AG08395 (cell line): ENCODE data around the gene TTYH2.
"Not testable (repeated sequence)": the region's sequence is repeated elsewhere in the genome, so short reads cannot be mapped to it uniquely, and the experiment has no call there.

Experiments
- DNase-seq: peaks from one replicate; pipeline ENCODE4 v3.0.0; 2012; ENCODE audit warnings: mixed read lengths, low spot score

The TTYH2 gene

DNA sequence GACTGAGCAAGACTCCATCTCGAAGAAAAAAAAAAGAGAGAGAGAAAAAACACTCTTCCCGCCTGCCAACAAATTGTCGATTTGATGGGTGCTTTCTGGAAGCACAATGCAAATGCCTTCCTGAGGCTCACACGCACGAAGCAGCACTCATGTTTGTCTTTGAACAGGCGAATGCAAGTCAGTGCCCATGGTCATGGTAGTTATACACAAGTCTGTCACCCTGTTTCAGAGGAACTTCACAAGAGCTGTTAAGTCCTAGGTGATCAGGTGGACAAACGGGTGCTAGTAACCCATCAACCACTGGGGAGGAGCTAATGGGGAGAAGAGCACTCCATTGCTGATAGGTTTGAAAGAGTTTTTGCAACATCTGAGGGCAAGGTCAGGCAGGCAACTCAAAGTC, 54.2 kb downstream of the TTYH2 start:
- DNase-seq: no peak

DNA sequence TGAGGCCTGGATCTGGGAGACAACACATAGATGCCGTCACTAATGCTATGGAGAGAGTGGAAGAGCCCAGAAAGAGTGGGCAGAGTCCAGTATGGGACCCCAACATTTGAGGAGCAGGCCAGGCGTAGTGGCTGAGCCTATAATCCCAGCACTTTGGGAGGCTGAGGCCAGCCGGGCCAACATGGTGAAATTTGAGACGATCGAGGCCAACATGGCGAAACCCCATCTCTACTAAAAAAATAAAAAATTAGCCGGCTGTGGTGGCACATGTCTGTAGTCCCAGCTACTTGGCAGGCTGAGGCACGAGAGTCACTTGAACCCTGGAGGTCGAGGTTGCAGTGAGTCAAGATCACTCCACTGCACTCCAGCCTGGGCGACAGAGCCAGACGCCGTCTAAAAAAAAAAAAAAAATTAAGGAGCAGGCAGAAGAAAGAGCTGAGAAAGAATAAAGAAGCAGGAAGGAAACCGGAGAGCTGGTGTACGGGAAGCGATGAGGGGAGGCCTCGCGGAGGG, 54.7 kb downstream of the TTYH2 start:
- no peak for DNase-seq

DNA sequence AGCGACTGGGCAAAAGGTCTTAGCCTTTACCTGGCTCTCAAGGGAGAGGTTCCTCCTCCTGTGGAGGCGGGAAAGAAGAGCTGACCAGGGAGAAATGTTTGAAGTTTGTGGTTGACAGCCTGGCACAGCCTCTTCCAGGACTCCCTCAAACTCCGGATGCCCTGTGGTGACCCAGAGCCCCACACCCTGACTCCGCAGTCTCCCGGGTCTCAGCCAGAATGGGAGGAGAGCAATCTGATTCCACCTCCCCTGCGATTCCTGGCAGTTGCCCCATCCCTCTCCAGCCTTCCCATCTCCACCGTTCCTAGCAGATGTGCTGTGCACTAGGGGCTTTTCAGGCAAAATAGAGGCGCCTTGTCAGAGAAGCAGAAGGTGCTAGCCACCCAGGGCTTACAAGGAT, 55.2 kb downstream of the TTYH2 start:
- no peak for DNase-seq

DNA sequence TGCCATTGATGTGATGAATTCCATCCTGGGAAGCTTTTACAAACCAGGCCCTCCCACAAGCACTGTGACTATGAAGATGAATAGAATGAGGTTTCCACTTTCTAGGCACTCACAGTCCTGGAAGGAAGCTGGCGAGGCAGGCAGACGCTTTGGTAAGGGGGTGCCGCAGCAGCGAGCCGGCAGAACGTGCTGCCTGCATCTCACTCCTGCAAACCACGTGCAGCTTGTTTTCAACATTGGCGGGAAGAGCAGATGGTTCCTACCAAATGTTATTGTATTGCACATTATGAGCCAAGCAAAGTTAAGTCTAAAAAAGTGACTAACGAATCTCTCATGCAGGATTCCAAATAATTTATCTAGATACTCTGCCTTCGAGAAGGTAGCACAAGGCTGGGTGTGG, 57.0 kb downstream of the TTYH2 start:
- DNase-seq: no peak

DNA sequence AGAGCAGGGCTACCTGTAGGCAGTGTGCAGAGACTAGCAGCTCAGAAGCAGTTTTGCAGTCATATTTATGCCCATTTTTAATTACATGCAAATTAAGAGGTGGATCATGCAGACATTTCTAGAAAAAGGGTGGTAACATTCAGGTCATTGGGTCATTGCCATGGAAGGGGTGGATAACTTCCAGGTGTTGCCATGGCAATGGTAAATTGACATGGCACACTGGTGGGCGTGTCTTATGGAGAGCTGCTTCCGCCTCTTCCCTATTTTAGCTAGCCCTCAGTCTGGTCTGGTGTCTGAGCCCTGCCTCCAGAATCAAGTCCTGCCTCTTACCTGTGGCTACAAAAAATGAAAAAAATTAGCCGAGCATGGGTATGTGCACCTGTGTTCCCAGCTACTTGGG, 57.9 kb downstream of the TTYH2 start:
- DNase-seq: no peak

DNA sequence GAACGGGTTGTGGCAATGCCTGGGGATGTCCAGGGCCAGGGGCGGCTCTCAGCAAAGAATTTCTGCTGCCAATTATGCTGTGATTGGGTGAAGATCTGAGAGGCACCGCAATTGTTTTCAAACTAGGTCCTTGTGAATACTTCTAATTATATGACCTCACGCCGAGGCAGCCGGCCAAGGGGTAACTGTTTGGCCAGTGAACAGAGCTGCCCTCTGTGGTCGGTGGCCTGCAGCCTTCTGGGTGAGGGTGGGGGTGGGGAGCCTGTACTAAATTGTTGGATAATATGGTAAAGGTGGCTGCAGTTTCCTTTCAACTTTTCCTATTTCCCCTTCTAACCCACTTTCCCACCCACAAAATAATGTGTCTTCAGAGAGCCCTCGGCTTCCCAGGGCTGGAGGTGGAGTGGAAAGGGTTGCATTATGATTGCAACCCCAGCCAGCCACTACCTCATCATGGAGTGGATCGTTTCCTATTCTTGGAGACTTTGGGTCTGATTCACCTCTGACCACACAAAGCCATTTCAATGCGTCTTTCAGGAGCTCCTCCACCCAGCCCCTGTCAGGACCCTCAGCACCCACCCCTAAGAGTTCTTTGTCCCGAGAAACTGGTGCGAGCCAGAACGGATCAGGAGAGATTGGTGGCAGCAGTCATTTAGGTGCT, 58.7 kb downstream of the TTYH2 start:
- no peak for DNase-seq

DNA sequence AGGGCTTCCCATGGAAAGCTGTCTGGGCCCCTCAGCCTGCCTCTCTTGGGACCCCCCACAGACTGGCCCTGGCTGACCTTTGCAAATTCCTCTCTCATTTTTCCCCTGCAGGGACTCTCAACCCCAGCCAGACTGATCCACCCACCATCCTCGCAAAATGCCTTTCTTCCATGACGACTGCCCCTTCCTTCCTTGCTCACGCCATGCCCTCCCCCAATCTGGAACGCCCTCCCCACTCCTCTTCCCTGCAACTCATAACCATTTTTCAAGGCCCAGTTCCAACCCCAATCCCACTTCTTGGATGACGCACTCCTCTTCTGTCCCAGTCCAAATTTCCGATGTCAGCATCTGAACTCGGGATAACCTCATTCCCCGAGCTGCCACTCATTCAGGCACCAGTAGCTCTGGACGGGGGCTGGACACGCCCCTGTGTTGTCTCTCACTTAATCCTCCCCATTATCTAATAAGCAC, 59.4 kb downstream of the TTYH2 start:
- DNase-seq: no peak

DNA sequence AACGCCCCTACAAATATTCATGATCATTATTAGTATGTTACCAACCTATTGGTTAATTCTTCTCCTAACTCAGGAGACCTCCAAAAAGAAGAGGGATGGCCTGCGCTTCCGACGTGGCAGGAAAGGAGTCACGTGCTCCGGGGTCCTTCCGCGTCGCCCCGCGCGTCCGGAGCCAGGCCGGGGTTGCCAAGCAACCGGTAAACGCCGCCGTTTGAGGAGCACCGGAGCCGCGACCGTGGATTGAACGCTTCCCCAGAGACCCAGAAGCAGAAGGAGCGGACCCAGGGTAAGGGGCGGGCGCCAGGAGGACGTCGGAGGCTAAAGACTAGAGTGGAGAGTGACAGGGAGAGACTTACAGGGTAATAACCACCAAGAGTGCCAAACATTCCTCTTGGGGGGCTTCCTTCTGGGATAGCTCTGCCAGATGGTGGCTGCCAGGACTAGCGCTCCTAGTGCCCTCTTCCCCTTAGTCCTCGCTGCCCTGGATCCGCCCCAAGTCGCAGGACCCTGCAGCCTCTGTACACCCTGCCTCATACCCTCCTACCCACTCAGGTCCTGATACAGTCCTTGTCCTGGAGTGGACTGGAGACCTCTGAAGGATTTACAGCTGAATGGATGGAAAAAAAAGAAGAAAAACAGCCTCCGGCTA, 60.8 kb downstream of the TTYH2 start, which contains the start of gene DNAI2:
Gene DNAI2 (plus strand): TSS at position 175 of the 649 bp plus-strand sequence. CDS start 7,584 bp downstream, outside the sequence.
- no peak for DNase-seq

DNA sequence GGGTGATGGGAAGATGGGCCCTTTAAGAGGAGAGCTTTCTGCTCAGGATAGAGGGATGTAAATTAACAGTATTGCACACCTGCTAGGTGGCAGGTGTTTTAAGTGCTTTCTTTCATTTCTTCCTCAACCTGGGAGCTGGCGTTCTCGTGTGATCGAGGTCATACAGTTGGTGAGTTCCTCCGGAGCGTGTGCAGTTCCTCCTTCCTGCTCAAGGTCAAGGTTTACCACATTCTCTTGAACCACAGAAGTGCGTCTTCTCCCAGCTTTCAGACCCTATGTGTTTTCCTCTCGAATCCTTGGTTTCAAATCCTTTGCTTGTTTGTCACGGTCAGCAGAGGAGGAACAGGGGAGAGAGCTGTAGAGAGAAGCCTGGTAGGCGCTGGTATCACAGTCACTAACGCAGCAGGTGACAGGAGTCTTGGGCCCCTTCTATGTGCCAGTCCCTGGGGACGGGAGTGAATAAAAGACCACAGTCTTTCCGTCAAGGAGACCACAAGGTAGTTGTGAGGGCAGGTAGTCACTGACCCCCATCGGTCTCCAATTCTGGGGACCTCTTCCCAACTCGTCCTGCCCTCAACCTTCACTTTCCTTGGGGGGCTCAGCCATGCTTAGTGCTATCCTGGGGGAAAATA, 61.5 kb downstream of the TTYH2 start:
- no peak for DNase-seq

DNA sequence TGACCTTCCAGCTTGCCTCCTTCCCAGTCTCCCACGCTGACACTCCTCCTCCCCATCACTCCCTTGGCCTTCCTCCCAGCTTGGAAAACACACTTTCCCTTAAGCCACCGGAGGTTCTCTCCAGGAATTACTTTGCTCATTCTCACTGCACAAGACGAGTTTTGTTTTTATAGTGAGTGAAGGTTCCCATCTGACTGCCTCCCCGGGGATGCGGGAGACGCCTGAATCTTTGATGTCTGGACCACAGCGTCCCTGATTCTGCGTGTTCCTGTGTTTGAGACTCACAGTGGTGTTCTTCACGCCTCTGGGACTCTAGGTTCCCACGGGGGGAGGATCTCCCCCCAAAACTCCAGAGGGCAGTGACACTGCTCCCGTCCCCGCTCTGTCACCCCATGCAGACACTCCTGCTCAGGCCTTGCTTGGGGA, 62.7 kb downstream of the TTYH2 start:
- no peak for DNase-seq

DNA sequence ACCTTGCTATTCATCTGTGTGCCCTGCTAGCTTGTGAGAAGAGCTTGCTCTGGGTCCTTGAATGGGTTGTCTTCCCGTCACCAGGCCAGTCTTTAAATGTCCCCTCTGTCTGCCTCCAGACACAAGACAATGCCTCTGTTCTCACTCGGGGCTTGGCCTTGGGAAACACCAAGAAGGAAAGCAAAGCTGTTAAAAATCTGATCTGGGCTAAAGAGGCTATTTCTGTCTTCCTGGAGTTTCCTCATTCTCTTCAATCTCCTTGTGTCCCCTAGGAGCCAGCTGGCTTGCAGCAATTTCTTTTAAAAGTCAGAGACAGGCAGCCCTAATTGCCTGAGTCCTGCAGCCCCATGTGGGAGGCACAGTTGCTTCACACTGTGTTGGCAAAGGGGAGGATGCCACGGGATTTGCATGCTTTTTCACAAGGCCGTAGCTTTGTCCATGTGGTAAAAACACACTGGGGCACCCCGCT, 63.2 kb downstream of the TTYH2 start:
- no peak for DNase-seq

DNA sequence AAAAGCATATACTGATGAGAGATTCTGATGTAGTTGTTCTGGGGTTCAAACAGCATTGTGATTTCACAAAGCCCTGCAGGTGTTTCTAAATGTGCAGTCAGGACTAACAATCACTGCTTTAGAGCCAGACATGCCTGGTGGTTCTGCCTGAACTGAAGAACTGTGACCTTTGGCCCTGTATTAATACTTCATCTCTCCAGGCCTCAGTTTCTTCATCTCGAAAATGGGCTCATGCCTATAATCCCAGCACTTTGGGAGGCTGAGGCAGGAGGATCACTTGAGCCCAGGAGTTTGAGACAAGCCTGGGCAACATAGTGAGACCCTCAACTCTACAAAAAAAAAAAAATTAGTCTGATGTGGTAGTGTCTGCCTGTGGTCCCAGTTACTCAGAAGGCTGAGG, 64.6 kb downstream of the TTYH2 start:
- DNase-seq: no peak

DNA sequence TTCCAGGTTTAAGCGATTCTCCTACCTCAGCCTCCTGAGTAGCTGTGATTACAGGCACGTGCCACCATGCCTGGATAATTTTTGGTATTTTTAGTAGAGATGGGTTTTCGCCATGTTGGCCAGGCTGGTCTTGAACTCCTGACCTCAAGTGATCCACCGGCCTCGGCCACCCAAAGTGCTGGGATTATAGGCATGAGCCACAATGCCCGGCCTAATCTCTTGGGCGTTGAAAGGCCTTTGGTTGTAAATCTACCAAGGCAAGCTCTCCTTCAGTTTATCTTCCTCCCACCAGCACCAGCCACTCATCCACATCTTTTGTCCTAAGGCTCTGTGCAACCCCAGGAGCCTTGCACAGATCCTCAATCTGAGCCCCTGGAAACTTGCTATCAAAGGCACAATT, 66.2 kb downstream of the TTYH2 start:
- DNase-seq: not testable (repeated sequence)

DNA sequence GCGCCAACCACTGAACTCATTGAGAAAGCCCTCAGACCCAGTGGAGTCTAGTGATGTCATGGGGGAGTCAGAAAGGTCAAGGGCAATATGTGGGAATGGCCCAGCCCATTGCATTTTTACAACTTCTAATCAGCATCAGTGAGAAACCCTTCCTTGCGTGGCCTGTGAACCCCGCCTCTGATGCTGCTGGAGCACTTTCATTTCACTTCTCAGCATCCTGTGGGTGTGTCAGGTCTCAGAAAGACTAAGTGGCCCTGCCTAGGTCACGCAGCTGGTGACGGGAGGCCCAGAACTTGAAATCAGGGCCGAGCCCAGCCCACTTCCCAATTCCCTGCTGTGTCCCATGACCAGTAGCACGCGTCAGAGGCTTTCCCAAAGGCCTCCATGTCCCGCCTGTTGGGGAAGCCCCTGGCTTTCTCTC, 66.7 kb downstream of the TTYH2 start:
- DNase-seq: no peak

DNA sequence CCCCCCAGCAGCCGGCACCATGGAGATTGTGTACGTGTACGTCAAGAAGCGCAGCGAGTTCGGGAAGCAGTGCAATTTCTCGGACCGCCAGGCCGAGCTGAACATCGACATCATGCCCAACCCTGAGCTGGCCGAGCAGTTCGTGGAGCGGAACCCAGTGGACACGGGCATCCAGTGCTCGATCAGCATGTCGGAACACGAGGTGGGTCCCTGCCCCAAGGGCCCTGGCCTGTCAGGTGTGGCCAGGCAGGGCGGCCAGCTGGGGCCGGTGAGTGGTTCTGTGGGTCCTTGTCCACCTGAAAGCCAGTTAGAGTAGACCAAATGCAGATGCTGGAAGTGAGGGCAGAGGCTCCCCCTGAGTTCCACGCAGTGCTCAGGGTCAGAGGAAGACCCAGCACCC, 68.4 kb downstream of the TTYH2 start:
- no peak for DNase-seq

DNA sequence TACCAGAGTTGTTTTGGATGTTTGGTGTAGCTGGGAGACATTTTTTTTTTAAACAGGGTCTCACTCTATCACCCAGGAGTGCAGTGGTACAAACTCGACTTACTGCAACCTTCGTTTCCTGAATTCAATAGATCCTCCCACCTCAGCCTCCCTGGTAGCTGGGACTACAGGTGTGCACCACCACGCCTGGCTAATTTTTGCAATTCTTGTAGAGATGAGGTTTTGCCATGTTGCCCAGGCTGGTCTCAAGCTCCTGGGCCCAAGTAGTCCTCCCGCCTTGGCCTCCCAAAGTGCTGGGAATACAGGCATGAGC, 68.9 kb downstream of the TTYH2 start:
- not testable (repeated sequence) for DNase-seq

DNA sequence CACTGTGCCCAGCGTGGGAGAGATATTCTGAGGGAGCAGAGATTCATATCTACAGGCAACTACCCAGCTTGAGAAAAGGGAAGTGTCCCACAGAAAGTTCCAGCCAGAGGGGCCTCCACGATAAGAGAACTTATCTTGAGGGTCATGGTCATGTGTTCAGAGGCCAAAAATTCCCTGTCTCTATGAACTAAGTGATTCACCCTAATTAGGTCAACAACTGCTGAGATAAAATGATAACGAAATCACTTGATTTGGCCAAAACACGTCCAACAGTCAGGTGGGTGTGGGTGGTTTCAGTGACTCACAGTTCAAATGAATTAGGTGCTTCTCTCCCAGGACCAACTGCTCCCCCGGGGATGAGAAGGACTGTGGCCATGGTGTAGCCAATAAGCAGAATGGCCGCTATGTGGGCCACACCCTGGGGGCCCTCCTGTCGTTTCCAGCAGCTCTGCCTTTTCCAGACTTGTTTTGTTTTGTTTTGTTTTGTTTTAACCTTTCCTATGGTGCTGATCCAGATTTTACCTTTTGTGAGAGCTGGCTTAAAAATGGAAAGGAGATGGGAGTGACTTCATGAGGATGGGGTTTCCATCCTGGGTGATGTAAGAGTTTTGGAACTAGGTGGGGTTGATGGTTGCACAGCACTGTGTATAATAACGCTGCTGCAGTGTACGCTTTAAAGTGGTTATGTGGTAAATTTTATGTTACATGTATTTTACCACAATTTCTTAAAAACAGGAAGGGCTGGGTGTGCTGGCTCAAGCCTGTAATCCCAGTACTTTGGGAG, 69.4 kb downstream of the TTYH2 start:
- DNase-seq: no peak

DNA sequence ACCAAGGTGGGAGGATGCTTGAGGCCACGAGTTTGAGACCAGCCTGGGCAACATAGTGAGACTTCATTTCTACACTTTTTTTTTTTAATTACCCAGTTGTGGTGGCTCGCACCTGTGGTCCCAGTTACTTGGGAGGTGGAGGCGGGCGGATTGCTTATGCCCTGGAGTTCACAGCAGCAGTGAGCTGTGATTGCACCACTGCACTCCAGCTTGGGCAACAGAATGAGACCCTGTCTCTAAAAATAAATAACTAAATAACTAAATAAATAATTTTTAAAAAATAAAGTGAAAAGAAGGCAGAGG, 70.0 kb downstream of the TTYH2 start:
- no peak for DNase-seq

DNA sequence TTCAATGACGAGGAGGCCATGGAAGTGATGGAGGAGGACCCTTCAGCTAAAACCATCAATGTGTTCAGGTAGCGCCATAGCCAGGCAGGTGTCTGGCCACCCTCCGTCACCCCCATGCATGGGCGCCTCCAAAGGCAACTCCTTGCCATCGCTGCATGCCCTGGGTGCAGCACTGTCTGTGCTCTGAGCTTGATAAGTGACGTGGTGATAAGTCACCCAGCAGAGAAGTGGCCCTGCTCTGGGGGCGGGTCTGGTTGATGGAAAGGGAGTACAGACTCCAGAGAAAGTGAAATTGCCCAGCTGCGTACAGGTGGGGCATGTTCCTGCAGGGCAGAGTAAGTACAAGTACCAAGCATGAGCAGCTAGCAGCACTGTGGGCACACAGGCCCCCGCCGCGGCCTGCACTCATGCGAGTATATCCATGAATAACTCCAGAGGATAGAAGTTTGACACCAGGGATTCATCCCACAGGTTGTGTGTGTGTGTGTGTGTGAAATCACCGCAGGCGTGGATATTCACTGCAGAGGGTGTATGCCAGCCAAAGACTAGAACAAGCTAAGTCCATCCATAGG, 73.7 kb downstream of the TTYH2 start:
- no peak for DNase-seq

DNA sequence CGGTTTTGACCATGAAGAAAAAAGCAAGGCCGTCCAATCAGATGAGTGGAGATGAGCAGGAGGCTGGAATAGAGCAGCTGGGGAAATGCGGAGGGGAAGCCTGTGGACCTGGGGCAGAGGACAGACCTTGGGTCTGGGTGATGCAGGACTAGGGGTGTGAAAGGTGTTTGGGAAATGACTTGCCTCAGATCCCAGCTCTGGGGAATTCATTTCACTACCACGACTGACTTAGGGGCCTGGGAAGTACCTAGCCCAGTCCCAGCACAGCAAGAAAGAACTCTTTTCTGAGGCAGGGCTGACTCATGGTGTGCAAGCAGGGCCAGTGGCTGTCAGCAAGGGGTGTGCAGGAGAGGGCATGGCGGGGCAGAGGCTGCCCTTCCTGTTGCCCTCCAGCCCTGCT, 75.4 kb downstream of the TTYH2 start:
- DNase-seq: no peak

DNA sequence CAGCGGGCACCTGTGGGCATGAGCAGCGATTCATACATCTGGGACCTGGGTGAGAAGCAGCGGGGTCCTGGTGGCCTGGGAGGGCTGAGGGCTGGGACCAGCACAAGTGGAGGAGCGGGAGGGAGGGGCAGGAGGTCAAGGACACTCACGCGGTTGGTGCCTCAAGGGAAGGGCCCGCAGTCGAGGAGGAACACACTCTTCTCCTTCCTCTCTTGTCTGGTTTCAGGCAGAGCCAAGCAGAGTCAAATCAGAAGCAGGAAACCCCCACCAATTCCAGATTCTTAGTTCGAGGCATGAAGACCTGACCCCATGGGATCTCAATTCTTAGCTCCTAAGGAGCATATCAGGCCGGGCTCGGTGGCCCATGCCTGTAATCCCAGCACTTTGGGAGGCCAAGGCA, 76.3 kb downstream of the TTYH2 start:
- no peak for DNase-seq

DNA sequence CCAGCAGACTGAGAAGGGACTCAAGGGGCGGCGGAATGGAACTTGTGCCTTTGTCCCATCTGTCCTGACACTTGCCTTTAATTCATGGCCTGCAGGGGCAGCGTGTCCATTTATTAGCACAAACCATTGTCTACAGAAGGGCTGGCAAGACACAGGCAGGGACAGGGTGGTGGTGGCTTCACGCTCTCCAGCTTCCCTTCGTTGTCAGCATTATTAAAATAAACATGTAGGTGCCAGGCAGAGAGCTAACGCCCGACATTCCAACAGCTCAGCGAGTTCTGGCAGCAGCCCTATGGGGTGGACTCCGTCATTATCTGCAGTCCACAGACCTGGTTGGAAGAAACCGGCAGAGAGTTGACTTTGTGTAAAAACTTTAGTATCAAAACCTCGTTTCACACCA, 77.0 kb downstream of the TTYH2 start:
- no peak for DNase-seq
